Kidney epithelial cell (primary cell): ENCODE results near the gene DDC. TPM values are rescaled to one million over a fixed set of nuclear protein-coding genes. Genes with fewer than 3 reads are reported as not detected.

ENCODE experiments used
- DNase-seq: peaks from one replicate; pipeline ENCODE4 v3.0.0-alpha.2; 2010; ENCODE audit warnings: low read depth
- H3K27me3 ChIP-seq: 2 replicates; pipeline ENCODE4 v1.6.0; 2011; ENCODE audit warnings: low read length; ENCODE audit not compliant: control insufficient read depth, insufficient read depth
- H3K36me3 ChIP-seq: 2 replicates; pipeline ENCODE4 v1.5.1; 2011; ENCODE audit warnings: low read length; ENCODE audit not compliant: control insufficient read depth, insufficient read depth
- H3K4me3 ChIP-seq: 2 replicates; pipeline ENCODE4 v1.5.1; 2011; ENCODE audit warnings: low read depth, mild to moderate bottlenecking, control low read depth, low read length
- CTCF ChIP-seq: IDR thresholded peaks from 2 replicates; pipeline ENCODE4 v1.5.1; 2011; ENCODE audit warnings: mild to moderate bottlenecking, moderate library complexity, low read length, control low read depth, inconsistent platforms; ENCODE audit not compliant: insufficient read depth, poor library complexity, severe bottlenecking
- total RNA-seq: library from RNA; depleted of rRNA; stranded (reverse); fragments of >200 nt; gene quantifications from 2 replicates; pipeline ENCODE4 v1.2.3, GENCODE V29; 2015

DDC gene
- total RNA-seq, 1 donor from 2014 or later: not detected

GRCh38 chr7:50607524-50608125 lies 42.4 kb upstream of the DDC start:
- TF ChIP-seq CTCF: no peak
- H3K27me3 ChIP-seq: no peaks in the 10 kb centered on the region
- no peaks in the 10 kb centered on the region for H3K36me3 ChIP-seq
- H3K4me3 ChIP-seq: no peak overlapping the region
- no peak for DNase-seq

- Histone ChIP-seq H3K36me3 (peaks cover 2% of the 10 kb centered on the region), H3K27me3 (no peaks in the 10 kb centered on the region), H3K4me3 (no peak overlapping the region)
- no peak for TF ChIP-seq CTCF
- no peak for DNase-seq
Observed at GRCh38 chr7:50605059-50605458, 39.9 kb upstream of the DDC start.

- no peak overlapping the region for H3K4me3 ChIP-seq
- no peak for TF ChIP-seq CTCF
- no peak for DNase-seq
- peaks cover 2% of the 10 kb centered on the region for H3K36me3 ChIP-seq
- H3K27me3 ChIP-seq: no peaks in the 10 kb centered on the region
Observed at GRCh38 chr7:50603287-50603686, 38.1 kb upstream of the DDC start.

- no peaks in the 10 kb centered on the region for H3K27me3 ChIP-seq
Observed at GRCh38 chr7:50599385-50599784, 34.2 kb upstream of the DDC start.

GRCh38 chr7:50598460-50599343 lies 33.5 kb upstream of the DDC start:
- H3K27me3 ChIP-seq: no peaks in the 10 kb centered on the region
- TF ChIP-seq CTCF: no peak
- peaks cover 4% of the 10 kb centered on the region for H3K36me3 ChIP-seq
- H3K4me3 ChIP-seq: no peak overlapping the region
- no peak for DNase-seq

More at GRCh38 chr7:50599385-50599784, 34.2 kb upstream of the DDC start:
- no peak overlapping the region for H3K4me3 ChIP-seq
- no peak for TF ChIP-seq CTCF
- peaks cover 4% of the 10 kb centered on the region for H3K36me3 ChIP-seq
- no peak for DNase-seq

GRCh38 chr7:50596484-50596883 lies 31.3 kb upstream of the DDC start:
- DNase-seq: no peak
- TF ChIP-seq CTCF: no peak
- H3K4me3 ChIP-seq: no peak overlapping the region
- no peaks in the 10 kb centered on the region for H3K27me3 ChIP-seq
- peaks cover 4% of the 10 kb centered on the region for H3K36me3 ChIP-seq
